ENCODE data around the gene CHIC2.
"Not testable (repeated sequence)": the region's sequence is repeated elsewhere in the genome, so short reads cannot be mapped to it uniquely, and the experiment has no call there.

Gene CHIC2

GRCh38 chr4:54058171-54058570 is 6.2 kb downstream of the CHIC2 start:
- H3K79me2 ChIP-seq (ENCODE audit: low read length) = peaks cover 99% of the 10 kb centered on the region
- H3K4me3 ChIP-seq (ENCODE audit: low read length) = no peak overlapping the region
- H3K4me1 ChIP-seq (ENCODE audit: low read length) = peaks cover 14% of the 10 kb centered on the region
- peaks cover 76% of the 10 kb centered on the region for H4K20me1 ChIP-seq (ENCODE audit: insufficient read depth, low read length)
- H3K27me3 ChIP-seq (ENCODE audit: low read depth, low read length) = no peaks in the 10 kb centered on the region
- H3K36me3 ChIP-seq (replicated peaks; ENCODE audit: low read depth, low read length) = no peaks in the 10 kb centered on the region
- TF ChIP-seq EZH2phosphoT487 (IDR thresholded peaks at IDR 0.05; ENCODE audit: low read depth) (no peak), CTCF (IDR thresholded peaks at IDR 0.05; ENCODE audit: low read depth, low read length) (no peak)
- no peak overlapping the region for H3K9ac ChIP-seq (ENCODE audit: low read length)
- no peak overlapping the region for H3K4me2 ChIP-seq (ENCODE audit: low read length)
- no peak overlapping the region for H3K27ac ChIP-seq (ENCODE audit: low read length)
- H3K9me3 ChIP-seq (ENCODE audit: insufficient read depth, low read length) = no peaks in the 10 kb centered on the region
- no peak overlapping the region for H2AFZ ChIP-seq (ENCODE audit: low read depth, low read length)

- H3K27ac ChIP-seq (ENCODE audit: low read length) = no peak overlapping the region
- no peak overlapping the region for H3K9ac ChIP-seq (ENCODE audit: low read length)
- H3K27me3 ChIP-seq (ENCODE audit: low read depth, low read length) = no peaks in the 10 kb centered on the region
- no peak overlapping the region for H3K4me3 ChIP-seq (ENCODE audit: low read length)
- no peak overlapping the region for H2AFZ ChIP-seq (ENCODE audit: low read depth, low read length)
- H3K36me3 ChIP-seq (replicated peaks; ENCODE audit: low read depth, low read length) = no peaks in the 10 kb centered on the region
- no peak overlapping the region for H3K4me2 ChIP-seq (ENCODE audit: low read length)
- H3K79me2 ChIP-seq (ENCODE audit: low read length) = peaks cover 96% of the 10 kb centered on the region
- H3K9me3 ChIP-seq (ENCODE audit: insufficient read depth, low read length) = no peaks in the 10 kb centered on the region
- peaks cover 6% of the 10 kb centered on the region; the same call in 1 of the 2 replicates for H3K4me1 ChIP-seq (ENCODE audit: low read length)
- no peak for TF ChIP-seq CTCF (IDR thresholded peaks at IDR 0.05; ENCODE audit: low read depth, low read length)
- TF ChIP-seq EZH2phosphoT487 (IDR thresholded peaks at IDR 0.05; ENCODE audit: low read depth) = no peak
- peaks cover 71% of the 10 kb centered on the region for H4K20me1 ChIP-seq (ENCODE audit: insufficient read depth, low read length)
Measured at GRCh38 chr4:54056360-54056759, 8.0 kb downstream of the CHIC2 start.

GRCh38 chr4:54055494-54055893 is 8.9 kb downstream of the CHIC2 start:
- Histone ChIP-seq H3K79me2 (ENCODE audit: low read length) (peaks cover 94% of the 10 kb centered on the region), H3K4me3 (ENCODE audit: low read length) (no peak overlapping the region), H3K27me3 (ENCODE audit: low read depth, low read length) (no peaks in the 10 kb centered on the region), H3K9ac (ENCODE audit: low read length) (no peak overlapping the region), H3K9me3 (ENCODE audit: insufficient read depth, low read length) (no peaks in the 10 kb centered on the region), H4K20me1 (ENCODE audit: insufficient read depth, low read length) (peaks cover 70% of the 10 kb centered on the region), H3K36me3 (replicated peaks; ENCODE audit: low read depth, low read length) (no peaks in the 10 kb centered on the region), H3K4me1 (ENCODE audit: low read length) (peaks cover 6% of the 10 kb centered on the region; the same call in 1 of the 2 replicates), H3K4me2 (ENCODE audit: low read length) (no peak overlapping the region), H2AFZ (ENCODE audit: low read depth, low read length) (no peak overlapping the region), H3K27ac (ENCODE audit: low read length) (no peak overlapping the region)
- TF ChIP-seq EZH2phosphoT487 (IDR thresholded peaks at IDR 0.05; ENCODE audit: low read depth) (no peak), CTCF (IDR thresholded peaks at IDR 0.05; ENCODE audit: low read depth, low read length) (no peak)

- H4K20me1 ChIP-seq (ENCODE audit: insufficient read depth, low read length) = peaks cover 71% of the 10 kb centered on the region
Measured at GRCh38 chr4:54054501-54054900, 9.9 kb downstream of the CHIC2 start.

GRCh38 chr4:54053322-54053721 is 11.1 kb downstream of the CHIC2 start:
- H3K36me3 ChIP-seq (replicated peaks; ENCODE audit: low read depth, low read length); H3K27ac ChIP-seq (ENCODE audit: low read length); H3K27me3 ChIP-seq (ENCODE audit: low read depth, low read length); H3K4me2 ChIP-seq (ENCODE audit: low read length); H3K9ac ChIP-seq (ENCODE audit: low read length); H2AFZ ChIP-seq (ENCODE audit: low read depth, low read length); H3K4me1 ChIP-seq (ENCODE audit: low read length); H3K4me3 ChIP-seq (ENCODE audit: low read length); H3K9me3 ChIP-seq (ENCODE audit: insufficient read depth, low read length): not testable (repeated sequence)
- Histone ChIP-seq H4K20me1 (ENCODE audit: insufficient read depth, low read length) (peaks cover 65% of the 10 kb centered on the region), H3K79me2 (ENCODE audit: low read length) (peaks cover 76% of the 10 kb centered on the region)

More at GRCh38 chr4:54054501-54054900, 9.9 kb downstream of the CHIC2 start:
- Histone ChIP-seq H3K9ac (ENCODE audit: low read length) (no peak overlapping the region), H3K9me3 (ENCODE audit: insufficient read depth, low read length) (no peaks in the 10 kb centered on the region), H3K36me3 (replicated peaks; ENCODE audit: low read depth, low read length) (no peaks in the 10 kb centered on the region), H3K27ac (ENCODE audit: low read length) (no peak overlapping the region), H3K4me2 (ENCODE audit: low read length) (no peak overlapping the region), H3K4me1 (ENCODE audit: low read length) (peaks cover 6% of the 10 kb centered on the region; the same call in 1 of the 2 replicates), H3K4me3 (ENCODE audit: low read length) (no peak overlapping the region), H3K79me2 (ENCODE audit: low read length) (peaks cover 87% of the 10 kb centered on the region), H2AFZ (ENCODE audit: low read depth, low read length) (no peak overlapping the region), H3K27me3 (ENCODE audit: low read depth, low read length) (no peaks in the 10 kb centered on the region)
- TF ChIP-seq EZH2phosphoT487 (IDR thresholded peaks at IDR 0.05; ENCODE audit: low read depth) = no peak
